Activated CD8-positive, alpha-beta T cell treated with anti-CD3 and anti-CD28 coated beads for 36 hours (primary cell): ENCODE results near the gene EEIG1. TPM values are rescaled to one million over a fixed set of nuclear protein-coding genes. Genes with fewer than 3 reads are reported as not detected.

ENCODE experiments used
- ATAC-seq: fragments of 200-7000 bp; cut with Tn5 transposase; one replicate; pipeline ENCODE4 v1.10.0; 2021; ENCODE audit warnings: mild to moderate bottlenecking, moderate library complexity
- CTCF ChIA-PET: fragments of 350-600 bp; sonication (Branson Sonifier 250); formaldehyde crosslinking; loops from one replicate; lab custom pipeline; 2021; ENCODE audit warnings: antibody characterized with exemption; lab: Charles Lee
- POLR2A ChIA-PET: fragments of 350-600 bp; sonication (Branson Sonifier 250); formaldehyde crosslinking; loops from one replicate; lab custom pipeline; 2021; ENCODE audit warnings: antibody characterized with exemption; lab: Charles Lee
- DNase-seq: peaks from one replicate; pipeline ENCODE4 v3.0.0-alpha.2; 2020
- H3K27ac Mint-ChIP-seq: one replicate; pipeline ENCODE4 v1.8.0; 2021; ENCODE audit warnings: mild to moderate bottlenecking, mixed read lengths
- H3K27me3 Mint-ChIP-seq: one replicate; pipeline ENCODE4 v1.8.0; 2021; ENCODE audit warnings: mixed read lengths
- H3K36me3 Mint-ChIP-seq: one replicate; pipeline ENCODE4 v1.8.0; 2021; ENCODE audit warnings: low read depth, mixed read lengths
- H3K4me1 Mint-ChIP-seq: one replicate; pipeline ENCODE4 v1.8.0; 2021; ENCODE audit warnings: low read depth, mixed read lengths
- H3K4me3 Mint-ChIP-seq: one replicate; pipeline ENCODE4 v1.8.0; 2021; ENCODE audit warnings: mild to moderate bottlenecking, moderate library complexity, mixed read lengths
- H3K9me3 Mint-ChIP-seq: one replicate; pipeline ENCODE4 v1.8.0; 2021; ENCODE audit warnings: mixed read lengths
- intact Hi-C: fragments of 100-400 bp; cut with micrococcal nuclease; formaldehyde crosslinking; loops from one replicate; pipeline ENCODE4 v1.10.0; 2022
- total RNA-seq, 2 experiments: library from RNA; stranded (reverse); gene quantifications; one replicate each; pipeline ENCODE4 v1.2.3, GENCODE V29; 2021
- TF ChIP-seq, protein P1 (sequence below): fragments of 200-600 bp; IDR thresholded peaks from one replicate; pipeline ENCODE4 v1.8.0; 2022; ENCODE audit warnings: antibody characterized with exemption, mild to moderate bottlenecking

The EEIG1 gene
- total RNA-seq, 2 experiments from 2014 or later: 79.7 to 81.5 TPM

DNA sequence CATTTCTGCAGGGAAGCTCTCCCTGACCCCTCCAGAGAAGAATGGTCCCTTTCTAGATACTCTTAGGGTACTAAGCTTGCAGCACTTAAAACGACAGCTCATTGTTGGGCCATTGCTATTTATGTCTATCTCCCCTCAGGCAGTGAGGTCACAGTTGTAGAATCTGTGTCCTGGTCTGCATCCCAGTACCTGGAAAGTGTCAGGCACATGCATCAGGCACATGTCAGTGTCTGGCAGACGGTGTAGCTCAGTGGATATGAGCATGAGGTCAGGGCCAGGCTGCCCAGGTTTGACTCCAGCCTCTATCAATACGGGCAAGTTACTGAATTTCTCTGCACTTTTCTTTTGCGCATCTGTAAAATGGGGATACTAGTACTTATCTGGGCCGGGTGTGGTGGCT lies 22.2 kb upstream of the EEIG1 start:
- H3K9me3 Mint-ChIP-seq: peaks cover under 1% of the 10 kb centered on the region
- H3K27me3 Mint-ChIP-seq: no peaks in the 10 kb centered on the region
- ChIA-PET CTCF (interaction anchor here (2.8 to 5.9 kb wide), 2 partner anchors 31 to 59 kb away, joined by 7 to 30 read pairs; no protein-coding TSS in a partner anchor), POLR2A (interaction anchor here (0.9 to 1.6 kb wide), 3 partner anchors 11 to 23 kb away, joined by 4 to 8 read pairs (median 5); no protein-coding TSS in a partner anchor)
- H3K4me3 Mint-ChIP-seq: no peak overlapping the region
- ATAC-seq (no peak), DNase-seq (no peak)
- intact Hi-C loops: no loop called here
- TF ChIP-seq, protein P1, sequence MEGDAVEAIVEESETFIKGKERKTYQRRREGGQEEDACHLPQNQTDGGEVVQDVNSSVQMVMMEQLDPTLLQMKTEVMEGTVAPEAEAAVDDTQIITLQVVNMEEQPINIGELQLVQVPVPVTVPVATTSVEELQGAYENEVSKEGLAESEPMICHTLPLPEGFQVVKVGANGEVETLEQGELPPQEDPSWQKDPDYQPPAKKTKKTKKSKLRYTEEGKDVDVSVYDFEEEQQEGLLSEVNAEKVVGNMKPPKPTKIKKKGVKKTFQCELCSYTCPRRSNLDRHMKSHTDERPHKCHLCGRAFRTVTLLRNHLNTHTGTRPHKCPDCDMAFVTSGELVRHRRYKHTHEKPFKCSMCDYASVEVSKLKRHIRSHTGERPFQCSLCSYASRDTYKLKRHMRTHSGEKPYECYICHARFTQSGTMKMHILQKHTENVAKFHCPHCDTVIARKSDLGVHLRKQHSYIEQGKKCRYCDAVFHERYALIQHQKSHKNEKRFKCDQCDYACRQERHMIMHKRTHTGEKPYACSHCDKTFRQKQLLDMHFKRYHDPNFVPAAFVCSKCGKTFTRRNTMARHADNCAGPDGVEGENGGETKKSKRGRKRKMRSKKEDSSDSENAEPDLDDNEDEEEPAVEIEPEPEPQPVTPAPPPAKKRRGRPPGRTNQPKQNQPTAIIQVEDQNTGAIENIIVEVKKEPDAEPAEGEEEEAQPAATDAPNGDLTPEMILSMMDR: no peak
- H3K4me1 Mint-ChIP-seq: peaks cover 23% of the 10 kb centered on the region
- H3K27ac Mint-ChIP-seq: no peak overlapping the region
- H3K36me3 Mint-ChIP-seq: peaks cover 2% of the 10 kb centered on the region

DNA sequence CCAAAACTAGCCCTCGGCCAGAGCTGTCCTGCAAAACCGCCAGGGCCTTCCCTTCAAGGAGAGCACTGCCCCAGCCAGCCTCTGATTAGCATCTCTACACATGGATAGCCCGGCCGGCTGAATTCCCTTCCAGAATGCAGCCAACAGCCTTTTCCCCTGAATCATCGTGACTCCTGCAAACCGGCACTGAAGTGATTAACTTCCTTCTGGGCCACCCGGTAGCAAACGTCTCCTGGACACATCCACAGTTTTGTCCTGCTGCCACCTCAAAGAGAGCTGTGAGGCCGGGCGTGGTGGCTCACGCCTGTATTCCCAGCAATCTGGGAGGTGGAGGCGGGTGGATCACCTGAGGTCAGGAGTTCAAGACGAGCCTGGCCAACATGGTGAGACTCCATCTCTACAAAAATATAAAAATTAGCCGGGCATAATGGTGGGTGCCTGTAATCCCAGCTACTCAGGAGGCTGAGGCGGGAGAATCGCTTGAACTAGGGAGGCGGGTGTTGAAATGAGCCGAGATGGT lies 21.1 kb upstream of the EEIG1 start:
- POLR2A ChIA-PET: interaction anchor here (0.7 to 1.7 kb wide), 3 partner anchors 18 to 27 kb away, joined by 3 read pairs; no protein-coding TSS in a partner anchor
- DNase-seq: no peak
- peaks cover 14% of the 10 kb centered on the region for H3K4me1 Mint-ChIP-seq
- intact Hi-C loops: no loop called here
- no peaks in the 10 kb centered on the region for H3K27me3 Mint-ChIP-seq
- TF ChIP-seq, protein P1: no peak
- H3K27ac Mint-ChIP-seq: no peak overlapping the region
- H3K36me3 Mint-ChIP-seq: no peaks in the 10 kb centered on the region
- no peaks in the 10 kb centered on the region for H3K9me3 Mint-ChIP-seq
- ATAC-seq: no peak
- CTCF ChIA-PET: interaction anchor here (0.8 to 1.3 kb wide), 2 partner anchors 11 to 34 kb away, joined by 3 to 4 read pairs; no protein-coding TSS in a partner anchor
- no peak overlapping the region for H3K4me3 Mint-ChIP-seq

DNA sequence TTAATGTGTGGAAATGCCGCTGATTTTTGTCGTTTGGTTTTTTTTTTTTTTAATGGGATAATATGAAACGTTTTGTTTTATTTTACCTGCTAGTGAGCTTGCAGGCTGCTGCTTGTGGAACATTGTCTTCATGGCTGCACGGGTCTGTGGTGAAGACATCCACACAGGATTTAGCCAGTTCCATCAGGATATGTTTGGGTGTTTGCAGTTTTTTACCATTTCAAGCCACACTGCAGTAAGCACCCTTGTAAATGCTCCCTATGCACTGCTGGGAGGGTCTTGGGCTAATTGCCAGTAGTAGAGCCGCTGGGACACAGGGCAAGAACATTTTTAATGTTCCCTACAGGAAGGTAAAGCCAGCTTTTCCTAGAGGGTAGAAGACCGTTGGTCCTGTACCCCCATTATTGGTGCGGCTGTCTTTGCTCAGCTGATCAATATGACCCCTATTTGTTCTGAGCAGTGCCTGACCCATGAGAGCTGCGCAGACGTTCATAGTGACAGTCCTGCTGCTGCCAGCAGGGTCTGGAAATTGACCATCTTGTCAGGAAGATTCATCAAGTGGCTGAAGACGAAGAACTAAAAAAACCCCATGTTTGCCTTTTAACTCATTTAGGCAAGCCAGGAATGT lies 20.5 kb upstream of the EEIG1 start:
- no peaks in the 10 kb centered on the region for H3K9me3 Mint-ChIP-seq
- no peaks in the 10 kb centered on the region for H3K36me3 Mint-ChIP-seq
- TF ChIP-seq, protein P1: no peak
- no peak for DNase-seq
- no peak overlapping the region for H3K4me3 Mint-ChIP-seq
- ATAC-seq: no peak
- no peaks in the 10 kb centered on the region for H3K27me3 Mint-ChIP-seq
- intact Hi-C loops: no loop called here
- no peak overlapping the region for H3K27ac Mint-ChIP-seq
- ChIA-PET CTCF (interaction anchor here (1.3 kb wide), 1 partner anchor 34 kb away, joined by 4 read pairs; no protein-coding TSS in a partner anchor), POLR2A (interaction anchor here (1.2 to 1.7 kb wide), 2 partner anchors 26 to 27 kb away, joined by 3 read pairs; no protein-coding TSS in a partner anchor)
- H3K4me1 Mint-ChIP-seq: peaks cover 9% of the 10 kb centered on the region

DNA sequence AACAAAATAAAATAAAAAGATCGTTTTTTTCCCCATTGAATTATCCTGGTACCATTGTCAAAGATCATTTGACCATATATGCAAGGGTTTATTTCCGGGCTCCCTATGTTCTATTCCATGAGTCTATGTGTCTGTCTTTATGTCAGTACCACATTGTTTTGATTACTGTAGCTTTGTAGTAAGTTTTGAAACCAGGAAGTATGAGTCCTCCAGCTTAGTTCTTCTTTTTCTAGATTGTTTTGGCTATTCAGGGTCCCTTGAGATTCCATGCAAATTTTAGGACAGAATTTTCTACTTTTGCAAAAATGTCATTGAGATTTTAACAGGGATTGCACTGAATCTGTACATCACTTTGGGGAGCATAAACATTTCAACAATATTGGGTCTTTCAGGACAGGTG lies 18.7 kb upstream of the EEIG1 start:
- TF ChIP-seq, protein P1: no peak
- POLR2A ChIA-PET: interaction anchor here (0.8 to 1.3 kb wide), 2 partner anchors 29 to 47 kb away, joined by 3 to 5 read pairs; no protein-coding TSS in a partner anchor
- no peak for ATAC-seq
- CTCF ChIA-PET: interaction anchor here (1.3 to 2.4 kb wide), 3 partner anchors 21 to 118 kb away, joined by 3 to 6 read pairs (median 5); no protein-coding TSS in a partner anchor
- Mint-ChIP-seq H3K36me3 (no peaks in the 10 kb centered on the region), H3K27me3 (no peaks in the 10 kb centered on the region), H3K4me1 (peaks cover 4% of the 10 kb centered on the region), H3K27ac (no peak overlapping the region), H3K4me3 (no peak overlapping the region), H3K9me3 (no peaks in the 10 kb centered on the region)
- no peak for DNase-seq
- intact Hi-C loops: no loop called here

DNA sequence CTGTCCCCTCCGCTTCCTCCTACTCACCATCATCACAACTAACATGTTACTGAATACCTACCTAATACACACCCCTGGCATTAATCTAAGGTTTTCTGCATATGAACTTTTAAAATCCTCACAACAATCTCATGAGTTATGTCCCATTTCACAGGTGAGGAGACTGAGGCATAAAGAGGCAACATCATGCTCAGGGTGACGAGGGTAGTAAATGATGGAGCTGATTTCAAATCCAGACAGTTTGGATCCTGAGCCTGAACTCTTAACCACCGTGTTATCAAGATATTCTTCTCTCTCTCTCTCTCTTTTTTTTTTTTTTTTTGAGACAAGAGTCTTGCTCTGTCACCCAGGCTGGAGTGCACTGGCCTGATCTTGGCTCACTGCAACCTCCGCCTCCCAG lies 12.9 kb upstream of the EEIG1 start:
- no peak for DNase-seq
- H3K4me1 Mint-ChIP-seq: peaks cover 16% of the 10 kb centered on the region
- no peaks in the 10 kb centered on the region for H3K36me3 Mint-ChIP-seq
- CTCF ChIA-PET: interaction anchor here (1.3 kb wide), 1 partner anchor 11 kb away, joined by 6 read pairs; no protein-coding TSS in a partner anchor
- H3K27me3 Mint-ChIP-seq: no peaks in the 10 kb centered on the region
- POLR2A ChIA-PET: interaction anchor here (1.1 kb wide), 1 partner anchor 18 kb away, joined by 3 read pairs; no protein-coding TSS in a partner anchor
- intact Hi-C loops: no loop called here
- H3K4me3 Mint-ChIP-seq: no peak overlapping the region
- no peak overlapping the region for H3K27ac Mint-ChIP-seq
- ATAC-seq: no peak
- no peaks in the 10 kb centered on the region for H3K9me3 Mint-ChIP-seq
- TF ChIP-seq, protein P1: no peak
